NOMO-1 treated with dmso at 0.1 percent for 144 hours (cell line): ENCODE measurements around the gene SCIN.
A peak's percentile ranks its signal among the peaks of the same experiment; 100 is the strongest.
"Not testable (repeated sequence)": the region's sequence is repeated elsewhere in the genome, so short reads cannot be mapped to it uniquely, and the experiment has no call there.

Experiments used
- DNase-seq: peaks from one replicate; lab custom pipeline; 2025; ENCODE audit not compliant: unreplicated experiment; lab: John Stamatoyannopoulos, UW

The SCIN gene

GRCh38 chr7:12570534-12571461 lies at the start of gene SCIN:
Gene SCIN (plus strand): TSS chr7:12570720. CDS start chr7:12570787, 67 bp downstream.
- no peak for DNase-seq

GRCh38 chr7:12524794-12525386 lies 45.6 kb upstream of the SCIN start:
- peak; percentile 6 for DNase-seq

DNA sequence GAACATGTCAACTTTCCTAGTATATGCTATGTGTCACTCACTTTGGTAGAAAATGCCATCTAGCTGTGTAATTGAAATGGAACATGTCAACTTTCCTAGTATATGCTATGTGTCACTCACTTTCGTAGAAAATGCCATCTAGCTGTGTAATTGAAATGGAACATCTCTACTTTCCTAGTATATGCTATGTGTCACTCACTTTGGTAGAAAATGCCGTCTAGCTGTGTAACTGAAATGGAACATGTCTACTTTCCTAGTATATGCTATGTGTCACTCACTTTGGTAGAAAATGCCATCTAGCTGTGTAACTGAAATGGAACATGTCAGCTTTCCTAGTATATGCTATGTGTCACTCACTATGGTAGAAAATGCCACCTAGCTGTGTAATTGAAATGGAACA lies 43.8 kb upstream of the SCIN start:
- not testable (repeated sequence) for DNase-seq

DNA sequence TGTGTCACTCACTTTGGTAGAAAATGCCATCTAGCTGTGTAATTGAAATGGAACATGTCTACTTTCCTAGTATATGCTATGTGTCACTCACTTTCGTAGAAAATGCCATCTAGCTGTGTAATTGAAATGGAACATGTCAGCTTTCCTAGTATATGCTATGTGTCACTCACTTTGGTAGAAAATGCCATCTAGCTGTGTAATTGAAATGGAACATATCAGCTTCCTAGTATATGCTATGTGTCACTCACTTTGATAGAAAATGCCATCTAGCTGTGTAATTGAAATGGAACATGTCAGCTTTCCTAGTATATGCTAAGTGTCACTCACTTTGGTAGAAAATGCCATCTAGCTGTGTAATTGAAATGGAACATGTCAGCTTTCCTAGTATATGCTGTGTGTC lies 42.9 kb upstream of the SCIN start:
- not testable (repeated sequence) for DNase-seq

- no peak for DNase-seq
These were observed 40.4 kb upstream of the SCIN start for GRCh38 chr7:12529971-12530710.

GRCh38 chr7:12531784-12532183 lies 38.7 kb upstream of the SCIN start:
- no peak for DNase-seq

DNA sequence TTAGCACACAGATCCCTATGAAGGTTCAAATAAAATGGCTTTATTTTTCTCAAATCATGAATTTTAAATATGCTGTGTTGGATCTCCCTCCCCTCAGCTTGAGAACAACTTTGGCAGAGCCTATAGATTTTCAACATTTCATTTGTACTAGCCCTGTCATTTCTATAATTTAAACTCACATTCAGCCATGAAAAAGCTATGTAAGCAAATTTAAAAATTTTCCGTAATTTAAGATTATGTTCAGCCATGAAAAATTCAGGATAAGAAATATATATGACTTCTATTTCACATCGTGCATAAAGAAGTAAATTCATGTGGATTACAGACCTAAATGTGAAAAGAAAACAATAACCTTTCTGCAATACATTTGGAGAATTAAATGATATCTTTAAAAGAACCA lies 36.5 kb upstream of the SCIN start:
- no peak for DNase-seq

GRCh38 chr7:12539681-12540080 lies 30.8 kb upstream of the SCIN start:
- peak; percentile 22 for DNase-seq

GRCh38 chr7:12540850-12541249 lies 29.7 kb upstream of the SCIN start:
- no peak for DNase-seq

- no peak for DNase-seq
These were observed 26.9 kb upstream of the SCIN start for GRCh38 chr7:12543586-12543985.

- no peak for DNase-seq
These were observed 21.4 kb upstream of the SCIN start for GRCh38 chr7:12549106-12549505.

- no peak for DNase-seq
These were observed 19.6 kb upstream of the SCIN start for GRCh38 chr7:12550956-12551355.

DNA sequence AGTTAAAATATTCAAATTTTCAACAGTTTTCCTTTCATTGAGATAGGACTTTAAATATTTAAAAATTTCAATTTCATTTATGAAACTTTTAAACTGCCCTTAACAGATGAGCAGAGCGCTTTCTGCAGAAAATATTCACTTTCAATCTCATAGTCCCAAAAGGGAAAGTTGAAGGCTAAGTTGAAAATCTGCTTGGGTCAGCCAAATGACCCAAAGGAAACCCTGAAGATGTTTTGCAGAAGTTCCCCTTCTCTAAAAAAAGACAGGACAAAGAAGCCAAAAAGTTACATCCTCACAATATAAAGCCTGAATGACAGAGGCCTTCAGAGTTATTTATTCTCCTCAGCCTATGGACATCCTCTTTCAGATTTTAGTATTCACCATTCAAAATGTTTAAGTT lies 17.6 kb upstream of the SCIN start:
- DNase-seq: no peak

GRCh38 chr7:12553416-12553815 lies 17.1 kb upstream of the SCIN start:
- DNase-seq: no peak

- DNase-seq: no peak
These were observed 16.2 kb upstream of the SCIN start for GRCh38 chr7:12554351-12554750.

DNA sequence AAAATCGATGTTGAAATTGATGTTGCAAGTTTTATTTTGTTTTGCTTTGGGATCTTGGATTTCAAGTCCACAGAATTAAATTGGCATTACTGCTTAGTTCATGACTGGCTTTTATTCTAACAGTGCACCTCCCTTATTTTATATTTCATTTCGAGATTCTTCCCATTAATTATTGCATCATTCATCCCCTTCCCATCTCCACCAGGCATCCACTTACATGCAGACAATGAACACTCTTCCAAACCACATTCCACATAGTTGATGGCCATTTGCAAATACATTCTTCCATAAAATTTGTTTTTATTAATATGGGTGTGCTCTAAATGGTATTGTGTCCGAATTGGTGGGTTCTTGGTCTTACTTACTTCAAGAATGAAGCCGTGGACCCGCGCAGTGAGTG lies 15.6 kb upstream of the SCIN start:
- no peak for DNase-seq

GRCh38 chr7:12555695-12556094 lies 14.8 kb upstream of the SCIN start:
- not testable (repeated sequence) for DNase-seq

DNA sequence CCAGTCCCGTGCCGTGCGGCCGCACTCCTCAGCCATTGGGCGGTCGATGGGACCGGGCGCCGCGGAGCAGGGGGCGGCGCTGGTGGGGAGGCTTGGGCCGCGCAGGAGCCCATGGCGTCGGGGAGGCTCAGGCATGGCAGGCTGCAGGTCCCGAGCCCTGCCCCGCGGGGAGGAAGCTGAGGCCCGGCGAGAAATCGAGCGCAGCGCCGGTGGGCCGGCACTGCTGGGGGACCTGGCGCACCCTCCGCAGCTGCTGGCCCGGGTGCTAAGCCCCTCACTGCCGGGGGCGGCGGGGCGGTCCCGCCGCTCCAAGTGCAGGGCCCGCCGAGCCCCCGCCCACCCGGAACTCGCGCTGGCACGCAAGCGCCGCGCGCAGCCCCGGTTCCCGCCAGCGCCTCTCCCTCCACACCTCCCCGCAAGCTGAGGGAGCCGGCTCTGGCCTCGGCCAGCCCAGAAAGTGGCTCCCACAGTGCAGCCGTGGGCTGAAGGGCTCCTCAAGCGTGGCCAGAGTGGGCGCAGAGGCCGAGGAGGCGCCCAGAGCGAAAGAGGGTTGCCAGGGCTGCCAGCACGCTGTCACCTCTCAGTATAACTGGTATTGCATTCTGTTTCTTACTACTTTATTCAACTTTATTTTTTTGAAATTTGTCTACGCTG lies 14.3 kb upstream of the SCIN start:
- not testable (repeated sequence) for DNase-seq

GRCh38 chr7:12557282-12557681 lies 13.2 kb upstream of the SCIN start:
- DNase-seq: no peak

- DNase-seq: no peak
These were observed 5.3 kb upstream of the SCIN start for GRCh38 chr7:12564996-12565764.
